B cell (primary cell): ENCODE data around the gene SHANK1. TPM values are rescaled to one million over a fixed set of nuclear protein-coding genes. Genes with fewer than 3 reads are reported as not detected.
"Not testable (repeated sequence)": the region's sequence is repeated elsewhere in the genome, so short reads cannot be mapped to it uniquely, and the experiment has no call there.

Experiments
- ATAC-seq: fragments of 200-7000 bp; cut with Tn5 transposase; one replicate; pipeline ENCODE4 v1.10.0; 2021; ENCODE audit warnings: low read depth, mild to moderate bottlenecking, moderate number of reproducible peaks, moderate library complexity
- CTCF ChIA-PET: fragments of 350-600 bp; sonication (Branson Sonifier 250); formaldehyde crosslinking; loops from one replicate; lab custom pipeline; 2021; ENCODE audit warnings: antibody characterized with exemption, inconsistent platforms; lab: Charles Lee
- POLR2A ChIA-PET: fragments of 350-600 bp; sonication (Branson Sonifier 250); formaldehyde crosslinking; loops from one replicate; lab custom pipeline; 2021; ENCODE audit warnings: antibody characterized with exemption; lab: Charles Lee
- DNase-seq: peaks from one replicate; pipeline ENCODE4 v3.0.0; 2013
- H2AFZ ChIP-seq: 2 replicates; pipeline ENCODE4 v1.6.1; 2012; ENCODE audit warnings: mild to moderate bottlenecking, low read depth, low read length; ENCODE audit not compliant: insufficient read depth, poor library complexity, severe bottlenecking
- H3K27ac ChIP-seq, 2 donors: 1 replicate in 1 of 2; 2 replicates in 1 of 2; pipeline ENCODE4 v1.5.1; 2012 to 2013; ENCODE audit warnings: low read length in 2 of 2, mild to moderate bottlenecking in 2 of 2, moderate library complexity in 1 of 2
- H3K27me3 ChIP-seq, 4 experiments: fragments of 200-600 bp in 1 of 4; sonication (generic) in 1 of 4; replicated peaks in 1 of 4; 1 replicate in 2 of 4; 2 replicates in 2 of 4; pipeline versions ENCODE4 v1.6.1 to v1.7.0; 2013 to 2016; ENCODE audit warnings: low read length in 3 of 4, mild to moderate bottlenecking in 2 of 4, mixed read lengths in 1 of 4, moderate library complexity in 1 of 4; ENCODE audit not compliant: insufficient read depth in 4 of 4, control insufficient read depth in 3 of 4; ENCODE audit errors: control extremely low read depth in 1 of 4
- H3K36me3 ChIP-seq, 2 experiments: replicated peaks in 1 of 2; 1 replicate in 1 of 2; 2 replicates in 1 of 2; pipeline versions ENCODE4 v1.6.1 to v1.7.1; 2013; ENCODE audit warnings: low read length in 1 of 2; ENCODE audit not compliant: insufficient read depth in 2 of 2, control insufficient read depth in 1 of 2; ENCODE audit errors: control extremely low read depth in 1 of 2, extremely low read depth in 1 of 2
- H3K4me1 ChIP-seq, 2 donors: fragments of 200-600 bp in 1 of 2; sonication (generic) in 1 of 2; 1 replicate in 1 of 2; 2 replicates in 1 of 2; pipeline versions ENCODE4 v1.5.1 to v1.6.1; 2013 to 2017; ENCODE audit warnings: low read length in 2 of 2; ENCODE audit not compliant: control insufficient read depth in 2 of 2, insufficient read depth in 2 of 2
- H3K4me2 ChIP-seq: replicated peaks from 2 replicates; pipeline ENCODE3; 2012; ENCODE audit warnings: mild to moderate bottlenecking, low read depth, low read length; ENCODE audit not compliant: poor library complexity, severe bottlenecking
- H3K4me3 ChIP-seq, 5 experiments: fragments of 200-600 bp in 1 of 5; sonication (generic) in 1 of 5; 1 replicate in 3 of 5; 2 replicates in 2 of 5; pipeline versions ENCODE4 v1.5.1 to v1.7.0; 2011 to 2016; ENCODE audit warnings: low read length in 4 of 5, mild to moderate bottlenecking in 4 of 5, low read depth in 2 of 5, control low read depth in 1 of 5, moderate library complexity in 1 of 5; ENCODE audit not compliant: insufficient read depth in 1 of 5; ENCODE audit errors: control extremely low read depth in 1 of 5, extremely low read depth in 1 of 5
- H3K79me2 ChIP-seq: fragments of 200-600 bp; sonication (generic); one replicate; pipeline ENCODE4 v1.6.0; 2016; ENCODE audit warnings: low read length; ENCODE audit not compliant: control insufficient read depth, insufficient read depth
- H3K9ac ChIP-seq: fragments of 200-600 bp; sonication (generic); 2 replicates; pipeline ENCODE4 v1.6.1; 2017; ENCODE audit warnings: mild to moderate bottlenecking, low read length, moderate library complexity
- H3K9me3 ChIP-seq, 3 donors: one replicate each; pipeline versions ENCODE4 v1.6.1 to v1.7.1; 2013; ENCODE audit warnings: low read length in 2 of 3; ENCODE audit not compliant: control insufficient read depth in 2 of 3, insufficient read depth in 1 of 3; ENCODE audit errors: control extremely low read depth in 1 of 3
- H4K20me1 ChIP-seq: 2 replicates; pipeline ENCODE4 v1.6.0; 2012; ENCODE audit warnings: mild to moderate bottlenecking, low read length; ENCODE audit not compliant: insufficient read depth, control insufficient read depth, poor library complexity, severe bottlenecking
- H3K27ac Mint-ChIP-seq: one replicate; pipeline ENCODE4 v1.8.0; 2021; ENCODE audit warnings: mixed read lengths
- H3K27me3 Mint-ChIP-seq: one replicate; pipeline ENCODE4 v1.8.0; 2021; ENCODE audit warnings: mixed read lengths
- H3K4me1 Mint-ChIP-seq: one replicate; pipeline ENCODE4 v1.8.0; 2021; ENCODE audit warnings: mixed read lengths
- H3K4me3 Mint-ChIP-seq: one replicate; pipeline ENCODE4 v1.8.0; 2021; ENCODE audit warnings: mixed read lengths
- H3K9me3 Mint-ChIP-seq: one replicate; pipeline ENCODE4 v1.8.0; 2022; ENCODE audit warnings: mixed read lengths; ENCODE audit not compliant: insufficient read depth
- whole genome bisulfite sequencing: methylation state at CpG from one replicate; pipeline ENCODE4 v1.1.5; 2013; ENCODE audit warnings: missing lambda C conversion rate; ENCODE audit not compliant: insufficient coverage; 5-methylcytosine and 5-hydroxymethylcytosine counted together
- intact Hi-C: fragments of 100-400 bp; cut with micrococcal nuclease; formaldehyde crosslinking; loops from one replicate; pipeline ENCODE4 v1.10.0; 2022
- polyA plus RNA-seq: library from polyadenylated mRNA; depleted of rRNA; stranded (reverse); fragments of >200 nt; gene quantifications from 2 replicates; pipeline ENCODE4 v1.2.3, GENCODE V29; 2012
- total RNA-seq, 2 donors: library from RNA; stranded (reverse); fragments of 120-200 nt in 1 of 2; gene quantifications; 1 replicate in 1 of 2; 2 replicates in 1 of 2; pipeline versions ENCODE4 v1.2.3 to v1.2.4, GENCODE V29; 2013 to 2022

Gene SHANK1
- total and polyA plus RNA-seq, 2 donors (not counting 1 experiment from before 2014, with no cell fraction given), result not detected

DNA sequence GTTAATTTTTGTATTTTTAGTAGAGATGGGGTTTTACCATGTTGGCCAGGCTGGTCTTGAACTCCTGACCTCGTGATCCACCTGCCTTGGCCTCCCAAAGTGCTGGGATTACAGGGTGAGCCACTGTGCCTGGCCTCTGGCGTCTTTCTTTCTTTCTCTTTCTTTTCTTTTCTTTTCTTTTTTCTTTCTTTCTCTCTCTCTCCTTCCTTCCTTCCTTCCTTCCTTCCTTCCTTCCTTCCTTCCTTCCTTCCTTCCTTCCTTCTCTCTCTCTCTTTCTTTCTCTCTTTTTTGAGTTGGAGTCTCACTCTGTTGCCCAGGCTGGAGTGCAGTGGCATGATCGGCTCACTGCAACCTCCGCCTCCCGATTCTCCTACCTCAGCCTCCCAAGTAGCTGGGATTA is 100.4 kb downstream of the SHANK1 start:
- H3K36me3 ChIP-seq, POLR2A ChIA-PET, CTCF ChIA-PET, ATAC-seq, H3K9ac ChIP-seq, H3K9me3 ChIP-seq, H3K4me1 Mint-ChIP-seq, intact Hi-C loops, H3K79me2 ChIP-seq, H3K27me3 ChIP-seq, H3K27me3 Mint-ChIP-seq, H3K4me3 ChIP-seq, DNase-seq, H2AFZ ChIP-seq, H3K4me1 ChIP-seq, H3K27ac Mint-ChIP-seq, H4K20me1 ChIP-seq, H3K27ac ChIP-seq, H3K4me3 Mint-ChIP-seq, H3K9me3 Mint-ChIP-seq, H3K4me2 ChIP-seq: not testable (repeated sequence)
- 96% methylated on average over 3 of the region's 5 CpGs for WGBS

DNA sequence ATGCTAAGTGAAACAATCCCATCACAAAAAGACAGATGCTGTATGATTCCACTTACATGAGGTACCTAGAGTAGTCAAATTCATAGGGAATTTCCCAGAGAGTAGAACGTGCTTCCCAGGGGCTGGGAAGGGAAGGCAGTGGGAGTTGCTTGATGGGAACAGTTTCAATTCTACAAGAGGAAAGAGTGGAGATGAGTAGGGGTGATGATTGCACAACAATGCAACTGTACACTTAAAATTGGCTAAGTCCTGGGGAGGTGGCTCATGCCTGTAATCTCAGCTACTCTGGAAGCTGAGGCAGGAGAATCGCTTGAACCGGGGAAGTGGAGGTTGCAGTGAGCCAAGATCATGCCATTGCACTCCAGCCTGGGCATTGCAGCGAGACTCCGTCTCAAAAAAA is 101.2 kb downstream of the SHANK1 start:
- H3K27me3 Mint-ChIP-seq, POLR2A ChIA-PET, H3K27ac Mint-ChIP-seq: not testable (repeated sequence)

GRCh38 chr19:50612504-50613404 is 106.8 kb downstream of the SHANK1 start:
- H3K27ac ChIP-seq, H3K4me1 Mint-ChIP-seq, intact Hi-C loops, H3K4me2 ChIP-seq, H3K27me3 ChIP-seq, ATAC-seq, H3K9ac ChIP-seq, H3K79me2 ChIP-seq, H3K4me1 ChIP-seq, H3K4me3 Mint-ChIP-seq, H3K4me3 ChIP-seq, H3K9me3 Mint-ChIP-seq, H3K36me3 ChIP-seq, H2AFZ ChIP-seq, DNase-seq, POLR2A ChIA-PET, H3K27ac Mint-ChIP-seq, H4K20me1 ChIP-seq: not testable (repeated sequence)
- peaks cover 0 to 12% (median 2%) of the 10 kb centered on the region in 3 donors for H3K9me3 ChIP-seq
- WGBS, result 79% methylated on average over 5 of the region's 11 CpGs
- CTCF ChIA-PET, result interaction anchor here (0.7 kb wide), 1 partner anchor 77 kb away, joined by 3 read pairs; no protein-coding TSS in a partner anchor
- H3K27me3 Mint-ChIP-seq, result peaks cover 13% of the 10 kb centered on the region

More for the DNA sequence above, 101.2 kb downstream of the SHANK1 start:
- CTCF ChIA-PET, H3K36me3 ChIP-seq, H3K4me2 ChIP-seq, H3K9ac ChIP-seq, H3K27me3 ChIP-seq, H4K20me1 ChIP-seq, H3K9me3 ChIP-seq, H3K27ac ChIP-seq, H2AFZ ChIP-seq, ATAC-seq, H3K4me1 ChIP-seq, DNase-seq, H3K4me3 Mint-ChIP-seq, H3K4me3 ChIP-seq, H3K79me2 ChIP-seq, intact Hi-C loops, H3K4me1 Mint-ChIP-seq, H3K9me3 Mint-ChIP-seq: not testable (repeated sequence)
- 97% methylated on average over 4 of the region's 5 CpGs for WGBS
